Measurements from ENCODE around the gene DIAPH2.

DIAPH2 gene

DNA sequence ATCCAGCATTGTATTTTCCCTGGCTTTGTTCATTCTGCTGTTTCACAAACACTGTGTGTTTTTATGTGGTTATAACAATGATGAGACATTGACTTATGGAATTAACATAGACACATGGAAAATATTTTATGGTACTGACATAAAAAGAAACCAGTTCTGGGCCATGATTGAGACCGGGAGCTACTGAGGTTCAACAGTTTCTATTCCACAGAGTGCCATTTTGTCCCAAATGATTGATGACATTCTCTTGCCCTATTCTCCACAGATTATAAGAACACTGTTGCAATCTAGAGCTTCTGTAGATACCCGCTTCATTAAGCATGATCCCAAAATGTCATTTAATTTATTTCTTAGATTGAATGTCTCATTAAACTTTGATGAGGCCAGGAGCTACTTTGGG, 525.9 kb downstream of the DIAPH2 start:
- no peak for DNase-seq

DNA sequence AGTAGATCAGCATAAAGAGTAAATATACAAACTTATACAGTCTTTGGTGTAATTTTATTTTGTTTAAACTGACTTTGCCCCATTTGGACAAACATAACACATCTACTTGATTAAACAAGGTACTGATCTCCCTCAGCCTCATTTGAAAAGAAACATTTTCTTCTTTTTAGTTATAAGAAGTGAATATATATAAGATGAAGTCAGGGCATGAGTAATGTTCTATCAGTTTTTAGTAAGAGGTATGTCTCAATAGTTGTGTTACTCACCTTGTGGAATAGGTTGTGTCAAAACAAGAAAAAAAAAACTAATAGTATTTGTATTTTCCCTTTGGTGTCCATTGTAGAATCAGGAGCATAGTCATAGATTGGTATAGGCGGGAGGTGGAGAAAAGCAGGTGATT, 526.4 kb downstream of the DIAPH2 start:
- DNase-seq, result no peak

DNA sequence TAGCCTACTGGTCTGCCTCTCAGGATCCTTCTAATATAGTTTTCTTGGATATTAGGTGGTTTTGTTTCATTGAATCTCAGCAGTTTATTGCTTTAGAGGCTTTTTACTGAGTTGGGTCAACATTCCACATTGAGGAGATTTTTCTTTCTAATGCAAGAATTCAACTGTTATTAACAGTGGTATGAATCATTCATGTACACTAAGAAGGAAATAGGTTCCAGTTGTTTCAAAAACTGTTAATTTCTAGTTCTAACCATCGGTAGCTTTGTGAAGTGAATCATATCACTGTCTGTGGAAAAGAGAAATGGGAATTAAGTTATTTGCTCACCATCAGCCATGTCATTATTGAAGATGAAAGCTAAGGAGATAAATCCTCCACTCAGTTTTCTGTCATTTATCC, 530.5 kb downstream of the DIAPH2 start:
- DNase-seq, result no peak

DNA sequence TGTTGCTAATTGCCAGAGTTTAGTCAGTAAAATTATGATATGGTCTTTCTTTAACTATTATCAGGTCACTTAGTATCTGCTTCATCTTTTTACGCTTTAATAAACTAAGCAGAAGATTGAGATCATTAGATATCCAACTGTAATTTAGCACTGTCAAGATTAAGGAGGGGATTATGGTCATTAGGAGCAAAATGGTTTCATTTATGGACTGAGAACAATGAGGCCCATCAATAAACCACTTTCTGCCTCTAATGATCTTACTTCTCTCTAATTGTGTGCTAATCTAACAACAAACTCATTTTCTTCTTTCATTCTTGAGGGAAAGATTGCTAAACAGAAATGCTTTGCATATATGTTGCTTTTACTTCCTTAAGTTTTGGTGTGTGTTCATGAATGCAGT, 539.5 kb downstream of the DIAPH2 start:
- no peak for DNase-seq

DNA sequence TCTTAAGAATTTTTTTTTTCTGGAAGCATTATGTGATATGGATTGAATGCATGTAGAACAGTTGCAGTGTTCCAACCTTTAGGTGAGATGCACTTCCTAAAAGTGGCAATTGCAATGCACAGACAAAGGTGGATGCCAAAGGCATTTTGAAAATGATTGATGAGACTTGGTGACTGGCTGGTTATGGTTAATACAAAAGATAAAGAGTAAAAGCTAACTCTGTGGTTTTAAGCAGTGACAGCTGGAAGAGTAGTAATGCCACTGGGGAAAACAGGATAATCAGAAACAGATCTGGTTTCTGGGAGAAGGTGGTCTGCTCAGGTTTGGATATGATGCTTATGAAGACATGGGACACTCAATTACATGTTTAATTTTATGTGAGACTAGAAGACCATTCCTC, 544.7 kb downstream of the DIAPH2 start:
- no peak for DNase-seq

DNA sequence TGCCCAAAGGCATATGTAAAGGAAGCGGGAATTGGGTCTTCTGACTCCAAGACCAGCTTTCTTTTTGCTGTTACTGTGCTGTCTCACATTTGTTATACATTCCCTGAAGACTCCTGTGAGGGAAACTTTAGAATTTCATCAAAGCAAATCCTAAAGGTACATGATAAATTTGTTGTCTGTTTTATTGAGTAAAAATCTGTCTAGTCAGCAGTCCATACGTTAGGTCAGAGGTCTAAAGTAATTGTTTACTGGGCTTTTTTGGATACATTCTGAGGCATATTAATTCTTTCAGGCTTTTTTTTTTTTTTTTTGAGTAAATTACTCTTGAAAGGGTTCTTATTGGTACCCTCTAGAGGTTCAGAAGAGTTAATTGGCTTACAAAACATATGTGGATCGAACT, 546.3 kb downstream of the DIAPH2 start:
- no peak for DNase-seq

DNA sequence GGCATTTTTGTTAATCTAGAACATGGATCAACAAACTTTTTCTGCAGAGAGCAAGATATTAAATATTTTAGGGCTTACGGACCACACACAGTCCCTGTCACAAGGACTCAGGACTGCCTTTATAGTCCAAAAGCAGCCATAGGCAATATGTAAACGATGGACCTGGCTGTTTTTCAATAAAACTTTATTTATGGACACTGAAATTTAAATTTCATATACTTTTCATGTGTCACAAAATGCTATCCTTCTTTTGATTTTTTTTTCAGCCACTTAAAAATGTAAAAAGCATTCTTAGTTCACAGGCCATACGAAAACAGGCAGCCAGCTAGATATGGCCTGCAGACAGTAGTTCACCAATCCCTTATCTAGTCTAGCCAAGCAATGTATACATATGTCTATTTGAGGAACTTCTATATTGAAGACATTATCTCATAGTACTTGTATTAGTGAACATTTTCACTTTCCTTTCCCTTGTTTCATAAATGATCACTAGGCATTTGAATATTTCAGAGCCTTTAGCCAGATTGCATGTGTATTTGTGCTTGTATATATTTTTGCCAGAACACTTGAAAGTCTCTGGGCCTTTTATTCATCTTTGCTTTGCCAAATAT, 549.9 kb downstream of the DIAPH2 start:
- no peak for DNase-seq

DNA sequence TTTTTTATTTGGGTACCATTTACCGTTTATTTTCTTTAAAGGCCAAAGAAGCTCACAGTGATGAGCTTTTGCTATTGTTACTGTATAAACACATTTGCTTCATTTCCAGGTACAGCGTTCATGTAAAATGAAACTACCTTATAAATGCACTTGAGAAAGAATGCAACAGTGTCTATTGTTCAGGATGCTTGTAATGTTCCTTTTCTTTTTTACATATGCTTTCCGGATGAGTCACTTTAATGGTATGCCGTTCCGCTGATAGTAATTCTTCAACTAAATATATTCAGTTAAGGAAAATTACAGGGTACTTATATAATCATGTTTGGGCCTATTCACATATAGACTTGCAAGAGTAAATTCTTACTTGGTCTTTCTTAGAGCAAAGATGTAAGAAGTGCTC, 554.0 kb downstream of the DIAPH2 start:
- no peak for DNase-seq

DNA sequence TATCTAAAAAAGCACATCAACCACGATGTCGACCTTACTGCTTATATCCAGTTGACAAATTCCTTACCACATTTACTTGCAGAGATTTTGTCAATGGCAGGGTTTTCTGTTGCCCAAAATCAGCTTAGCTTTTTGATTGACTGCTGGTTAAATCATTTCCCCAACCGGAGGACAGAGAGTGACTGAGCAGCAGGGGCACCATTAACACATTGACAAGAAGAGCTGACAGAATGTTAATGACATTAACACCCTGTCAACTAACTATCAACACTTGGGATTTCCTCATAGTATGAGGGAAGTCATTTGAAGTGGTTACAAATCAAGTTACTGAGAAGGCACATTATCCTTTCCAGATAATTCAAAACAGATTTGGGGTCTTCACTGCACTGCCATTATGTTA, 567.5 kb downstream of the DIAPH2 start:
- DNase-seq, result no peak

DNA sequence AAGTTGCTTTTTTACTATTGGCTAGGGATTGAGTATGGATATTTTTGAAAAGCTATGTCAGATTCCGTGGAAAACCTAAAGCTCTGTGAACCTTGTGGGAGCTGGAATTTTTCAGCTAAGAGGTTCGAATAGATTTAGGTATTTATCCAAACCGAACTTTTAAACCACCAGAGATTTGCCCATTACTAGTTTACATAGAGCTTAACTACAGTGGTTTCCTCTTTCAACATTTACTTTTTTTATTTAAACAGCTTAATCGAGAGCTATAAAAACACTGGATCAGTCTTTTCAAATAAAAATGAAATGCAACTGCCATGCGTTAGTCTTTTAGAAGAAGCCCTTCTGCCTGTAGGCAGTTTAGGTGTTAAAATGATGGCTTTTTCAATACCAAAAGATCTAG, 576.0 kb downstream of the DIAPH2 start:
- no peak for DNase-seq

DNA sequence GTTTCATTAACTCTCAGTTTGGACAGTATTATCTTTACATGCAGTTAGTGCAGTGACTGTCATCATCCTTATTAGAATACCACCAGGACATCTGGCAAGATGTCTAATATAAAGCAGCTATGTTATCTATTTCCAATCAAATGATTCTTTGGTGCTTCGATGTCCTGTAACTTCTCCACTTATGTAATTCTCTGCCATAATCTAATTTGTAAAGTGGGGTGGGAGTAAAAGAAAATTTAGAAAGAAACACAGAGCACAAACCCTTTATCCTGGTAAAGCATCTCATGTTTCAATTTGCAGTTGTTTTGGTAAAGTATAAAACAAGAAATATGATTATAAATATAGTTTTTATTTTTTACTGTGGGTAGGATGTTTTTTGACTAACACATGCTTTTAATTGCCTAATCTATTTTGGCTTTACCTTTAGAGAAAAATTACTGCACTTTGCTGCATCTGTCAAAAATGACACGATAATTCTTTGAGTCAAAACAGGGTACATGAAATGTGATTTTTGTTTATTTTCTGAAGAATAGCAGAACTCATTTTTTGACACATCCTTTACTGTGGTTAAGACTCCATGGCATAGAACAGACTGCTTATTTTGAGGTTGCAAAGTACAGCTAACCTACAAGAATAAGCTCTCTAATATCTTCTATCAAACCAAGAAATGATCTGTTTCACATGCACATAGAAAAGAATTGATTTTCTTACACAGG, 581.9 kb downstream of the DIAPH2 start:
- no peak for DNase-seq

DNA sequence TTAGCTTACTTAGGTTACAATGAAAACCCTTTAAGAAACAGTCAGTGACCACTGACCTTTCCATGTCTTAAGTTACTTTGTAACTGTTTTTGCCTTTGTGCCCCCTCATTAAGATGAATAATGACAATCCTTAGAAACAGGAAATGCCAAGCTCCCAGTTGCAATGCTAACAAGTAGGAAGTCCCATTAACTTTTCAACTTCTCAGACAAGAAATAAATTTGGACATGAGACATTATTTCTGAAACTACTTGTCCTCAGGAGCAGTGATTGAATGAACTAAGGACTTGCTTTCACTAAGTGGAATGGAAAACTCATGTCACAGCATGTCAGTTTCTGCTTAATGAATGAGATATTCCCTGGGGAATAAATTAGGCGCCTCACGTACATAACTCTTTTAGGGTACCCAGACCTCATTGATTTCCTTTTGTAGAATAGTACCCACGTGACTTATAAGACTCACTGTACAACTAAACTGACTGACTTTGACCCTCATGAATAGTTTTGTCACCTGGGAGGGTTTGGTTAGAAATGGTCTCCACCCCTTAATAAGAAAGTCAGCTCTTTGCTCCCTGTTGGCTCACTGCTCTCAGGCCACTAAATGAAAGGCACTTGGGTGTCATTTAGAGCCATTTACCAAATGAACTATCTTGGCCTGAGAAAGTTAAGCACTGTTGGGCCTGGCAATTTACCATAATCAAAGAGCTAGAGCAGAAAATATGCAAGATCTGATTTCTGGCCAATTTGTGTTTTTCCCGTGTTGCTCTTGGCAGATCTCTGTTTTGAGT, 582.9 kb downstream of the DIAPH2 start:
- no peak for DNase-seq

DNA sequence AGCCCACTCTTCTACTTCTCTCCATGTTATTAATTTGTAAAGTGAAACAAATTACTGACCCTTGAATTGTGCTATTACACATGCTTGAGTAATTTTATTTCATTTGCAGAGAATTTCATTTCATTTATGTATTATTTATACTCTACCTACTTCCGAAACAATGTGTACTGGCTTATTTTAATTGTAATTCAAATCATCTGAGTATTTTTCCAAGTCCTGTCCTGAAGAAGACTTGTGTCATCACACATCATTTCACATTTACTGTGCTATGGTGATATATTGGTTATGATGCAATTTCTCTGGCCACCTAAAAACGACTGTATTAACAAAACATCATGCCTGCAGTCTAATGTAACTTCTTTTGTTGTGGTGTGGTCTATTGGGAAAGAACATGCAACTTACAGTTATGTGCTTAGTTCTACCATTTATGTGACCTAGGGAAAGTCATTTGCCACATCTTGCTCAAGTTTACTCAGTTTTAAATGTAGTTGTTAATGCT, 583.6 kb downstream of the DIAPH2 start:
- no peak for DNase-seq

DNA sequence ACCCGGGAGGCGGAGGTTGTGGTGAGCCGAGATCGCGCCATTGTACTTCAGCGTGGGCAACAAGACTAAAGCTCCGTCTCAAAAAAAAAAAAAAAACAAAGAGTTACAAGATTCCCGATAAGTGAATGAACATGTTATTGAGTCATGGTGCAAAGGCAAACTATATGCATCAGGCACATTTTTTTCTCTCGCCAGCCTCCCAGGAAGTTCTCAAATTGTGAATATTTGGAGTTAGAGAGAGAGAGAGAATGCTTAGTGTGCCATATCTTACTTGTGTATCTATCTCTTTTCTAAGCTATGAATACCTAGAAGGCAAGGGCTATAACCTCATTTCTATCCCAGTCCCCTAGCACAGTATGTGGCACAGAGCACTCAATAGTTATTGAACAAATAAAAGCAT, 599.9 kb downstream of the DIAPH2 start:
- DNase-seq, result no peak

DNA sequence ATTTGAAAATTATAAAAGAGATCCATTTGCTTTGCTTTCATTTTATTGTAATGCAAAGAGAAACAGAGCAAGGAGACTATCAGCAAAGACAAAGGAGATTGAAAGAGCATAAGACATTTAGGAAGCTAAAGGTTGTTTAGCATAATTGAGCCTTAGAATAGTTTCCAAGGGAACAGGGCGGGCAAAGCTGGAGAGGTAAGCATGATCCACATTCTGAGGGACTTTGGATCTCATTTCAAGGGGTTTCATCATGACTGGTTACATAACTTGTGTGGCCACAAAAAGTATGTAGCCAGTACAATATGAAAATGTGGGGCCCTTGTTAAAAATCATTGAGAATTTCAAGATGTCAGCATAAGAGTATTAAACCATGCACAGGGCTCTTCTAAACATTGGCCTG, 605.6 kb downstream of the DIAPH2 start:
- DNase-seq, result no peak

DNA sequence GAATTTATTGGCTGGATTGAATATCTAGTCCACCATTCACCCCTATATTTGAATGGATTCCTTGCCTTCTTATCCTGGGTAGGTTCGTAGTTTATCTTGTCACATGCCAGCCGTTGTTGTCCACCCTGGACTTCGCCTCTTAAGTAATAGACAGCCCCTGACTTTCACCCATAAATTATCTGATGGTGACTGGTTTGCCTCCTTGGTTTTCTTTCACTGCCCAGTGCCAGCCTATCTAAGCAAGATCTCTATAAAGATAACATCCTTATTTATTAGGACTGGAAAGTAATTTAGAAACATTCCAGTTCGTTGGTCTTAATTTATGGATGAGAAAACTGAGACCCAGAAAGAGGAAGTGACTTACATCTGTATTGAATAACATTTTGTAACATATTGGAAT, 609.4 kb downstream of the DIAPH2 start:
- no peak for DNase-seq

DNA sequence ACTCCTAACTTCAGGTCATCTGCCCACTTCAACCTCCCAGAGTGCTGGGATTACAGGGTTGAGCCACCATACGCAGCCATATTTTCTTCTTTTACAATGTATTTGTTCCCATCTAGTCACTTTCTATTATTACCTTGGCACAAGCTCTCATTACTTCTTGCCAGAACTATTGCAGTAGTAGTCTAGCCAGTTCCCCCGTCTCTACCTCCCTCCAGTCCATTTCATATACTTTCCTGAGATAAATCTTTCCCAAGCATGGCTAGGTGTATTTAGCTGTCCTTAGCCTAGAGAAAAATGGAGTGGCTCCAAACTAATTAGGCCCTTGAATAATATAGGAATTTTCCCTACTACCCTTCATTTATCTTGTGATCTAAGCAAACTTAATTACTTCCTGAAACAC, 611.3 kb downstream of the DIAPH2 start:
- no peak for DNase-seq

DNA sequence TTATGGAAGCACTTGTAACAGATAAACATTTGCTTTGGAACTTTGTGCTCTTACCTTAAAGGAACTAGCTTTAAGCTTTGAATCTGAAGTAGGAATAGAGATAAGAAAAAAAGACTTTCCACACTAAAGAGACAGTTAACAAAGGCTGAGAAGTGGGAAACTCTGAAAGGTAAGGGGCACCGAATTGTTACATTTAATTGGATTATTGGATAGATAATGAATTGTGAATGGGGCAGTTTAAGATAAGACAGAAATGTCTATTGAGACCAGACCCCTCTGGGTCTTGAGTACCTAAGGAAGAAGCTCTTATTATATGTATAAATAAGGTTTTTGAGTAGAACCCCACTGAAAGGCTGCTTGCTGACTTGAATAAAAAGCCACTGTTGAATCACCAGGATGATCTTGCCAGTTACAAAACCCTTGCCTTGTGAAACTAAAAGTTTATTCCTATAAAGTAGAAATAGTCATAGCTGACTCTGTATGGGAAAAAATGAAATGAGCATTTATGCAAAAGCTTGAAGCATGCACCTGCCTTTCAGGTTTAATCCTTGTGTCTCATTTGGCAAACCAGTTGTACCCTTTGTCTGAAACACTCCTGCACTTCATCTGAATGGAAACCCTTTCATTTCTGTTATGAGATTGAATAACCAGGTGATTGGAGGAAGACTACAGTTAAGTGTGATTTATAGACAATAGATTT, 622.3 kb downstream of the DIAPH2 start:
- no peak for DNase-seq

DNA sequence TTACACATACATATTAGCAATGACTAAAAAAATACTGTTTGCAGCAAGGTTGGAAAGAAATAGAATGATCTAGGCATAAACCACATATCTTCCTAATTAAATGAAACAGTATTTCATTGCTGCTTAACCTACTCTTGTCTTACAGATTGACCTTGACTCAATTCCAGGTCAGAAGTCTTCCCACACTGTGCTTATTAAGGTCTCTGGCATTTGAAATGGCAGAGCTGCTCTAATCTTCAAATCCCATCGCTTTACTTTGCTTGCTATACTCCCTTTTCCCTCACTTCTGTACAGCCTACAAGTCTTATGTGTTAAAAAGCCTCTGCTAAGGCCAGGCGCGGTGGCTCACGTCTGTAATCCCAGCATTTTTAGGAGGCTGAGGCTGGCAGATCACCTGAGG, 623.5 kb downstream of the DIAPH2 start:
- no peak for DNase-seq

DNA sequence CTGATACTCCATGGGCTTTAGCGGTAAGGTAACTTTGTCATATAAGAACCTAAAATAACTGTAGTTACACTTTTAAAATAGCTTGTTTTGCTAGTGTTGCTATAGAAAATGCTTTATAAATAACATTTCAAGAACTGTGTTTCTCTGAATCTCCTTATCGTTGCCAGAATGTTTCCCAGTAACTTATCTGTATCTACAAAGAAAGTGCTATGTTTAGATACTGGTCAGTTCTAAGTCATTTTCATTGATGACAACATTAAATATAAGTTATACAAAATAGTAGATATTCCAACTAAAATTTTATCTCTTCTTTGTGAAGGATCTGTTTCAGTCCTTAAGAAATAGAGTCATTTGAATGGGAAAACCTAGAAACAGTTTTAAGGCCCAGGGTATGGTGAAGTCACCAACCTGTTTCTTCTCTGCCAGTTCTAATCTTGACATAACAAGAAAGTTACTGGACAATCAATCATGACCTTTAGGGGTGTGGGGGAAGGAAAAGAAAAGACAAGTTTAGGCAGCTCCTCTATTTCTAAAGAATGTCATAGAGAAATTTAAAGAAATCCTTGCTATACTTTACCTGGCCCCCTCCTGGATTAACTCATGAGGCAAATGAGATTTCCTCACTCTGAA, 625.0 kb downstream of the DIAPH2 start:
- no peak for DNase-seq

DNA sequence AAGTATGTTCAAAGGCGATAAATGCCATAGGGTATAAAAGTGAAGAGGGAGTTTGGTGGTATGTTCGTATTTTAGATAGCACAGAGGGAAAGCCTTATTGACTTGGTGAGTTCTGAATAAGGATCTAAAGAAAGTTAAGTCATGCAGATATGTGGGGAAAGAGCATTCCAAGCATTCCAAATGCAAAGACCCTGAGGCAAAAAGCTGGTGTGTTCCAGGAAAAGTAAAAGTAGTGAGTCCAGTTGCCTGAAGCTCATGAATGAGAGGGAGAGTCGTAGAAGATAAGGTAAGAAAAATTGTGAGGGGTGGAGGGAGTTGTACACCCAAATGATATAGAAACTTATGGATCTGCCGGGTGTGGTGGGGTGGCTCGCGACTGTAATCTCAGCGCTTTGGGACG, 625.7 kb downstream of the DIAPH2 start:
- no peak for DNase-seq

DNA sequence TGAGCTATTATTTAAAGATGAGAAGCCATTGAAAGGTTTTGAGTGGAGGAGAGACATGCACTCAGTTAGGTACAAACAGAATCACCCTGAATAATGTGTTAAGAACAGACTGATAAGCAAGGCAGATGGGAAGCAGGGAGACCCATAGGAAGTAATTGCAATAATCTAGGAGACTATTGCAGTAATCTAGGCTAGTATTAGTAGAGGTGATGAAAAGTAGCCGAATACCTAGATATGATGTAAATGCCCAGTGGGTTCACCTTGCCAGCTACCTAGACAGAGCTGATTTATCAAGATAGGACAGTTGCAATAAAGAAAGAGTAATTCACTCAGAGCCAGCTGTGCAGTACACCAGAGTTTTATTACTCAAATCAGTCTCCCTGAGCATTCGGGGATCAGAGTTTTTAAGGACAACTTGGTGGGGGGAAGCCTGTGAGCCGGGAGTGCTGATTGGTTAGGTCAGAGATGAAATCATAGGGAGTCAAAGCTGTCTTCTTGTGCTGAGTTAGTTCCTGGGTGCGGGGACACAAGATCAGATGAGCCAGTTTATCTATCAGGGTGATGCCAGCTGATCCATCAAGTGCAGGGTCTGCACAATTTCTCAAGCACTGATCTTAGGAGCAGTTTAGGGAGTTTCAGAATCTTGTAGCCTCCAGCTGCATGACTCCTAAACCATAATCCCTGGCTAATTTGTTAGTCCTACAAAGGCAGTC, 626.6 kb downstream of the DIAPH2 start:
- DNase-seq, result no peak

Measured in bone marrow (tissue), 2 donors.